Parietal lobe (tissue), 1 donor: ENCODE data around the gene SERTAD2. TPM values are rescaled to one million over a fixed set of nuclear protein-coding genes. Genes with fewer than 3 reads are reported as not detected.

ENCODE experiments used
- total RNA-seq: library from RNA; depleted of rRNA; stranded (reverse); fragments of >200 nt; gene quantifications from one replicate; pipeline ENCODE4 v1.2.3, GENCODE V29; 2014

The SERTAD2 gene, protein sequence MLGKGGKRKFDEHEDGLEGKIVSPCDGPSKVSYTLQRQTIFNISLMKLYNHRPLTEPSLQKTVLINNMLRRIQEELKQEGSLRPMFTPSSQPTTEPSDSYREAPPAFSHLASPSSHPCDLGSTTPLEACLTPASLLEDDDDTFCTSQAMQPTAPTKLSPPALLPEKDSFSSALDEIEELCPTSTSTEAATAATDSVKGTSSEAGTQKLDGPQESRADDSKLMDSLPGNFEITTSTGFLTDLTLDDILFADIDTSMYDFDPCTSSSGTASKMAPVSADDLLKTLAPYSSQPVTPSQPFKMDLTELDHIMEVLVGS
- 11.0 TPM for total RNA-seq

DNA sequence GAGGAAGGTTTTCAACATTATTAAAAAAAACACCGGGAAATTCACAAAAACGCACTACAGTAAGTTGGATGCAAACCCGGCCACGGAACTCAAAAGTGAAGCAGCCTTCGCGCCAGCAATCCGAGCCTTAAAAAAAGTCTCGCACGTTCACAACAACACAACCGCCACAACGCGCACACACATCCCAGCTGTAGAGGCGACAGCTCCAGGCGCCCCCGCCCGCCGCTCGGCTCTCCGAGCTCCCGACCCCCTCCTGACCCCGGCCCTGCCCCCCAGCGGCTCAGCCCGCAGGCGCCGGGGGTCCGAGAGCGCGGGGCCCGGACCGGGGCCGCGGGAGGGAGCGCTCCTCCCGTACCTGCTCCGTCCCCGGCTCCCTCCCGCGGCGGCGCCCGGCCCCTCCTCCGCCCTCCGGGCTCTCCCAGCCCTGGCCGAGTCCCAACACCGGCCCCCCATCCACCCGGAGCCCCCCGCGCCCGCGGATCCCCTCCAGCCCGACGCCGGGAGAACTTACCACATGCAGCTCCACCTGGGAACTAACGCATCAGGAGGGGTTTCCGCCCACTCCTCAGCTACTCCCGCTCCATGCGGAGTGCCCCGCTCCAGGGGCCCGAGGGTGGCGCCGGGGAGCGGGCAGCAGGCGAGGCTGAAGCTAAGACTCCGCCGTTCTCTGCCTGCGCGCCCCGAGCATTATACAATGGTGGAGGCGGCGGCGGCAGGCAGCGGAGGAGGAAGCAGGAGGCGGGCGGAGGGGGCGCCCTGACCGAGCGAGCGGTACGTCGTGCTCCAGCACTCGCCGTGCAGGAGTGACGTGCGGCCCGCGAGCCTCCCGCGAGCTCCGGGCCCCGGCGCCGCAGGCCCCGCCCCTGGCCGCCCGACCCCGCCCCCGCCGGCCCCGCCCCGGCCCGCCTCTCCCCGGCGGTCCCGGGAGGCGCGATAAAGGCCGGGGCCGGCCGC is at the start of gene SERTAD2:
TSS of gene SERTAD2 (minus strand) at position 805 of the 954 bp plus-strand sequence. CDS start 17,042 bp downstream, outside the sequence.

Other genes starting within 250 kb of the SERTAD2 start
- 31.6 TPM for gene LGALSL, start 199.8 kb downstream of the SERTAD2 start, total RNA-seq
- 83.6 TPM for gene AFTPH, start 129.6 kb downstream of the SERTAD2 start, total RNA-seq